Activated T-helper 17 cell treated with anti-CD3 and anti-CD28 coated beads, Interleukin-2, amount 50 U/mL, for 72 hours (primary cell): Measurements from ENCODE around the gene CCT7. TPM values are rescaled to one million over a fixed set of nuclear protein-coding genes. Genes with fewer than 3 reads are reported as not detected.

ENCODE experiments used
- ATAC-seq: fragments of 150-1000 bp; cut with Tn5 transposase; replicated peaks from 2 replicates; pipeline ENCODE4 v1.10.0; 2021; ENCODE audit warnings: mild to moderate bottlenecking, moderate library complexity
- H3K27ac Mint-ChIP-seq: one replicate; pipeline ENCODE4 v1.8.0; 2022; ENCODE audit warnings: mixed read lengths
- H3K27me3 Mint-ChIP-seq: one replicate; pipeline ENCODE4 v1.8.0; 2022; ENCODE audit warnings: mixed read lengths
- H3K36me3 Mint-ChIP-seq: one replicate; pipeline ENCODE4 v1.8.0; 2022; ENCODE audit warnings: low read depth, mild to moderate bottlenecking, mixed read lengths
- H3K4me1 Mint-ChIP-seq: one replicate; pipeline ENCODE4 v1.8.0; 2022; ENCODE audit warnings: mixed read lengths
- H3K4me3 Mint-ChIP-seq: one replicate; pipeline ENCODE4 v1.8.0; 2022; ENCODE audit warnings: mild to moderate bottlenecking, mixed read lengths
- H3K9me3 Mint-ChIP-seq: one replicate; pipeline ENCODE4 v1.8.0; 2022; ENCODE audit warnings: mixed read lengths
- total RNA-seq, 2 donors: library from RNA; stranded (reverse); gene quantifications; one replicate each; pipeline ENCODE4 v1.2.3, GENCODE V29; 2022

Gene CCT7
- total RNA-seq, 2 donors from 2014 or later: 317 to 592 TPM

GRCh38 chr2:73214120-73215035 lies 19.7 kb upstream of the CCT7 start, which contains the start of gene SMYD5:
SMYD5 (plus strand) TSS chr2:73214245; CDS start chr2:73214267, 22 bp downstream.
- Mint-ChIP-seq H3K4me3 (peak within 1 kb of the TSS; percentile 98), H3K36me3 (peaks cover 8% of the 10 kb centered on the region), H3K4me1 (peaks cover 8% of the 10 kb centered on the region), H3K9me3 (no peaks in the 10 kb centered on the region), H3K27me3 (peaks cover 2% of the 10 kb centered on the region), H3K27ac (peak within 1 kb of the TSS; percentile 74)
- peak; percentile 96 for ATAC-seq

- Mint-ChIP-seq H3K9me3 (no peaks in the 10 kb centered on the region), H3K27ac (peak overlapping the region; percentile 74)
- no peak for ATAC-seq
Measured at GRCh38 chr2:73215254-73215653, 18.9 kb upstream of the CCT7 start.

GRCh38 chr2:73217160-73217559 lies 16.9 kb upstream of the CCT7 start:
- no peak for ATAC-seq
- Mint-ChIP-seq H3K36me3 (peaks cover 34% of the 10 kb centered on the region), H3K27me3 (no peaks in the 10 kb centered on the region), H3K4me1 (peaks cover 8% of the 10 kb centered on the region), H3K4me3 (no peak overlapping the region), H3K9me3 (no peaks in the 10 kb centered on the region), H3K27ac (peak overlapping the region; percentile 53)

More at GRCh38 chr2:73215254-73215653, 18.9 kb upstream of the CCT7 start:
- peaks cover 8% of the 10 kb centered on the region for H3K4me1 Mint-ChIP-seq
- H3K4me3 Mint-ChIP-seq: peak overlapping the region; percentile 98
- H3K27me3 Mint-ChIP-seq: no peaks in the 10 kb centered on the region
- H3K36me3 Mint-ChIP-seq: peaks cover 15% of the 10 kb centered on the region

- H3K4me3 Mint-ChIP-seq: no peak overlapping the region
- H3K4me1 Mint-ChIP-seq: peaks cover 8% of the 10 kb centered on the region
- ATAC-seq: no peak
- H3K27ac Mint-ChIP-seq: no peak overlapping the region
- no peaks in the 10 kb centered on the region for H3K27me3 Mint-ChIP-seq
- H3K9me3 Mint-ChIP-seq: no peaks in the 10 kb centered on the region
- H3K36me3 Mint-ChIP-seq: peaks cover 41% of the 10 kb centered on the region
Measured at GRCh38 chr2:73217826-73218225, 16.3 kb upstream of the CCT7 start.

GRCh38 chr2:73218298-73218697 lies 15.8 kb upstream of the CCT7 start:
- peaks cover 8% of the 10 kb centered on the region for H3K4me1 Mint-ChIP-seq
- no peak overlapping the region for H3K27ac Mint-ChIP-seq
- peaks cover 46% of the 10 kb centered on the region for H3K36me3 Mint-ChIP-seq
- no peaks in the 10 kb centered on the region for H3K27me3 Mint-ChIP-seq
- no peak overlapping the region for H3K4me3 Mint-ChIP-seq
- no peak for ATAC-seq
- no peaks in the 10 kb centered on the region for H3K9me3 Mint-ChIP-seq

- H3K9me3 Mint-ChIP-seq: no peaks in the 10 kb centered on the region
- no peaks in the 10 kb centered on the region for H3K27me3 Mint-ChIP-seq
- peak overlapping the region; percentile 54 for H3K27ac Mint-ChIP-seq
- ATAC-seq: no peak
- peaks cover 66% of the 10 kb centered on the region for H3K36me3 Mint-ChIP-seq
- H3K4me1 Mint-ChIP-seq: no peaks in the 10 kb centered on the region
- H3K4me3 Mint-ChIP-seq: no peak overlapping the region
Measured at GRCh38 chr2:73223821-73224220, 10.3 kb upstream of the CCT7 start.

GRCh38 chr2:73225513-73226360 lies 8.4 kb upstream of the CCT7 start:
- Mint-ChIP-seq H3K9me3 (no peaks in the 10 kb centered on the region), H3K27me3 (no peaks in the 10 kb centered on the region), H3K4me3 (no peak overlapping the region), H3K4me1 (no peaks in the 10 kb centered on the region), H3K27ac (no peak overlapping the region), H3K36me3 (peaks cover 48% of the 10 kb centered on the region)
- no peak for ATAC-seq

- no peak overlapping the region for H3K27ac Mint-ChIP-seq
- no peak overlapping the region for H3K4me3 Mint-ChIP-seq
- H3K4me1 Mint-ChIP-seq: no peaks in the 10 kb centered on the region
- H3K27me3 Mint-ChIP-seq: no peaks in the 10 kb centered on the region
- no peak for ATAC-seq
- no peaks in the 10 kb centered on the region for H3K9me3 Mint-ChIP-seq
- H3K36me3 Mint-ChIP-seq: peaks cover 34% of the 10 kb centered on the region
Measured at GRCh38 chr2:73227086-73227485, 7.0 kb upstream of the CCT7 start.

GRCh38 chr2:73228631-73229030 lies 5.5 kb upstream of the CCT7 start:
- Mint-ChIP-seq H3K27ac (no peak overlapping the region), H3K4me1 (no peaks in the 10 kb centered on the region), H3K4me3 (no peak overlapping the region), H3K36me3 (peaks cover 24% of the 10 kb centered on the region), H3K27me3 (no peaks in the 10 kb centered on the region), H3K9me3 (no peaks in the 10 kb centered on the region)
- ATAC-seq: no peak

- H3K9me3 Mint-ChIP-seq: no peaks in the 10 kb centered on the region
- peak overlapping the region; percentile 91 for H3K27ac Mint-ChIP-seq
- H3K4me1 Mint-ChIP-seq: peaks cover 17% of the 10 kb centered on the region
- no peaks in the 10 kb centered on the region for H3K27me3 Mint-ChIP-seq
- no peak for ATAC-seq
- peak overlapping the region; percentile 91 for H3K4me3 Mint-ChIP-seq
- H3K36me3 Mint-ChIP-seq: peaks cover 41% of the 10 kb centered on the region
Measured at GRCh38 chr2:73232403-73233153, 1.5 kb upstream of the CCT7 start.

- peak within 1 kb of the TSS; percentile 91 for H3K4me3 Mint-ChIP-seq
- H3K27me3 Mint-ChIP-seq: no peaks in the 10 kb centered on the region
- peaks cover 45% of the 10 kb centered on the region for H3K36me3 Mint-ChIP-seq
- H3K27ac Mint-ChIP-seq: peak within 1 kb of the TSS; percentile 91
- H3K4me1 Mint-ChIP-seq: peaks cover 19% of the 10 kb centered on the region
- no peaks in the 10 kb centered on the region for H3K9me3 Mint-ChIP-seq
- peak; percentile 93 for ATAC-seq
Measured at GRCh38 chr2:73233154-73233931, 765 bp upstream of the CCT7 start, which contains the start of gene PRADC1. PRADC1 (minus strand) TSS chr2:73233239; CDS start chr2:73233160, 79 bp downstream.

GRCh38 chr2:73235315-73236028 lies 1.4 kb downstream of the CCT7 start:
- Mint-ChIP-seq H3K27me3 (no peaks in the 10 kb centered on the region), H3K36me3 (peaks cover 66% of the 10 kb centered on the region), H3K4me1 (peaks cover 22% of the 10 kb centered on the region), H3K27ac (peak overlapping the region; percentile 91), H3K9me3 (no peaks in the 10 kb centered on the region), H3K4me3 (peak overlapping the region; percentile 91)
- no peak for ATAC-seq

GRCh38 chr2:73237168-73237567 lies 3.1 kb downstream of the CCT7 start:
- Mint-ChIP-seq H3K4me3 (peak overlapping the region; percentile 91), H3K9me3 (no peaks in the 10 kb centered on the region), H3K4me1 (peaks cover 22% of the 10 kb centered on the region), H3K27ac (peak overlapping the region; percentile 61), H3K36me3 (peaks cover 83% of the 10 kb centered on the region), H3K27me3 (no peaks in the 10 kb centered on the region)
- ATAC-seq: no peak
